ENCODE measurements around the gene ABHD14A. TPM values are rescaled to one million over a fixed set of nuclear protein-coding genes. Genes with fewer than 3 reads are reported as not detected.

ABHD14A gene
- total RNA-seq, 1 donor from 2014 or later, result 17.9 TPM

GRCh38 chr3:51957520-51958205 lies 17.2 kb upstream of the ABHD14A start:
- Histone ChIP-seq H3K36me3 (no peaks in the 10 kb centered on the region), H3K4me3 (no peak overlapping the region), H3K9me3 (no peaks in the 10 kb centered on the region), H3K27me3 (no peaks in the 10 kb centered on the region), H3K27ac (no peak overlapping the region), H3K4me1 (peaks cover 8% of the 10 kb centered on the region)
- no peak for TF ChIP-seq CTCF (IDR thresholded peaks at IDR 0.05)
- intact Hi-C loops (cut with DNase I), result no loop called here
- no peak for DNase-seq
- ATAC-seq, result no peak

- peaks cover 8% of the 10 kb centered on the region for H3K4me1 ChIP-seq
- ATAC-seq (no peak), DNase-seq (no peak)
- no peaks in the 10 kb centered on the region for H3K27me3 ChIP-seq
- no peaks in the 10 kb centered on the region for H3K36me3 ChIP-seq
- no peaks in the 10 kb centered on the region for H3K9me3 ChIP-seq
- H3K27ac ChIP-seq, result no peak overlapping the region
- no peak overlapping the region for H3K4me3 ChIP-seq
- intact Hi-C loops (cut with DNase I), result no loop called here
- TF ChIP-seq CTCF (IDR thresholded peaks at IDR 0.05), result no peak
Measured at GRCh38 chr3:51958603-51959521, 16.0 kb upstream of the ABHD14A start.

GRCh38 chr3:51959651-51960050 lies 15.2 kb upstream of the ABHD14A start:
- no peak overlapping the region for H3K27ac ChIP-seq
- intact Hi-C loops (cut with DNase I), result no loop called here
- H3K4me1 ChIP-seq, result peaks cover 8% of the 10 kb centered on the region
- no peak for ATAC-seq
- H3K27me3 ChIP-seq, result no peaks in the 10 kb centered on the region
- no peaks in the 10 kb centered on the region for H3K36me3 ChIP-seq
- H3K9me3 ChIP-seq, result no peaks in the 10 kb centered on the region
- DNase-seq, result no peak
- no peak overlapping the region for H3K4me3 ChIP-seq
- TF ChIP-seq CTCF (IDR thresholded peaks at IDR 0.05), result no peak

- Histone ChIP-seq H3K36me3 (no peaks in the 10 kb centered on the region), H3K4me1 (peaks cover 8% of the 10 kb centered on the region), H3K4me3 (no peak overlapping the region), H3K9me3 (no peaks in the 10 kb centered on the region), H3K27me3 (no peaks in the 10 kb centered on the region), H3K27ac (no peak overlapping the region)
- no peak for DNase-seq
- TF ChIP-seq CTCF (IDR thresholded peaks at IDR 0.05), result no peak
- intact Hi-C loops (cut with DNase I), result no loop called here
- ATAC-seq, result no peak
Measured at GRCh38 chr3:51960386-51960785, 14.5 kb upstream of the ABHD14A start.

GRCh38 chr3:51961011-51961410 lies 13.9 kb upstream of the ABHD14A start:
- Histone ChIP-seq H3K9me3 (no peaks in the 10 kb centered on the region), H3K36me3 (no peaks in the 10 kb centered on the region), H3K27me3 (no peaks in the 10 kb centered on the region), H3K27ac (no peak overlapping the region), H3K4me3 (no peak overlapping the region), H3K4me1 (peaks cover 8% of the 10 kb centered on the region)
- intact Hi-C loops (cut with DNase I), result no loop called here
- ATAC-seq (no peak), DNase-seq (no peak)
- no peak for TF ChIP-seq CTCF (IDR thresholded peaks at IDR 0.05)
